MCF 10A (cell line): ENCODE results near the gene DNAH9. TPM values are rescaled to one million over a fixed set of nuclear protein-coding genes. Genes with fewer than 3 reads are reported as not detected.

Experiments used
- Bru-seq: library from RNA; stranded (reverse); fragments of 400-500 nt; gene quantifications from one replicate; lab custom pipeline; 2021; lab: Mats Ljungman, UMichigan
- BruChase-seq, 2 experiments: library from RNA; stranded (reverse); fragments of 400-500 nt; gene quantifications; one replicate each; lab custom pipeline; 2021; lab: Mats Ljungman, UMichigan
- BruUV-seq: library from RNA; stranded (reverse); fragments of 400-500 nt; replicated peaks from 2 replicates; lab custom pipeline; 2021; lab: Mats Ljungman, UMichigan
- CTCF ChIA-PET: fragments of 300-600 bp; sonication (Branson Sonifier 250); formaldehyde crosslinking; extraction: SDS; loops from one replicate; lab custom pipeline; 2021; ENCODE audit warnings: antibody characterized with exemption, inconsistent platforms; lab: Yijun Ruan, JAX
- POLR2A ChIA-PET: fragments of 300-600, 350-650 bp; sonication (Branson Sonifier 250); formaldehyde crosslinking; extraction: SDS; loops from one replicate; lab custom pipeline; 2020; ENCODE audit warnings: antibody characterized with exemption, inconsistent platforms; lab: Yijun Ruan, JAX
- DNase-seq: peaks from one replicate; pipeline ENCODE4 v3.0.0-alpha.2; 2018; ENCODE audit not compliant: unreplicated experiment
- H3K27ac Mint-ChIP-seq: one replicate; pipeline ENCODE4 v1.8.0; 2022; ENCODE audit warnings: mild to moderate bottlenecking, low read depth, mixed read lengths; ENCODE audit not compliant: unreplicated experiment
- H3K27me3 Mint-ChIP-seq: one replicate; pipeline ENCODE4 v1.8.0; 2022; ENCODE audit warnings: mixed read lengths; ENCODE audit not compliant: insufficient read depth, unreplicated experiment
- H3K36me3 Mint-ChIP-seq: one replicate; pipeline ENCODE4 v1.8.0; 2022; ENCODE audit warnings: mild to moderate bottlenecking, moderate library complexity, mixed read lengths; ENCODE audit not compliant: insufficient read depth, unreplicated experiment
- H3K4me1 Mint-ChIP-seq: one replicate; pipeline ENCODE4 v1.8.0; 2022; ENCODE audit warnings: mixed read lengths; ENCODE audit not compliant: insufficient read depth, unreplicated experiment
- H3K4me3 Mint-ChIP-seq: one replicate; pipeline ENCODE4 v1.8.0; 2022; ENCODE audit warnings: mild to moderate bottlenecking, moderate library complexity, mixed read lengths; ENCODE audit not compliant: unreplicated experiment
- H3K9me3 Mint-ChIP-seq: one replicate; pipeline ENCODE4 v1.8.0; 2022; ENCODE audit warnings: mixed read lengths; ENCODE audit not compliant: unreplicated experiment
- CTCF ChIP-seq: fragments of 200-600 bp; IDR thresholded peaks from one replicate; pipeline ENCODE4 v1.8.0; 2022; ENCODE audit warnings: antibody characterized with exemption, mild to moderate bottlenecking; ENCODE audit not compliant: unreplicated experiment
- intact Hi-C: fragments of 100-400 bp; cut with micrococcal nuclease; formaldehyde crosslinking; loops from 2 replicates; pipeline ENCODE4 v1.14.1; 2022
- long read RNA-seq: library from polyadenylated mRNA; stranded (forward); transcript quantifications from one replicate; pipeline ENCODE4 v2.0.0, GENCODE V29; 2022
- total RNA-seq: library from RNA; stranded (reverse); gene quantifications from 2 replicates; pipeline ENCODE4 v1.2.3, GENCODE V29; 2022

DNAH9 gene
- 0.44 TPM in 1 of 2 replicates, not detected in the other for total RNA-seq
- percentile 13 among the genes with signal in this experiment for Bru-seq, nascent RNA
- BruChase-seq, experiment 1, labeled RNA remaining after a 6-hour chase = percentile 6 among the genes with signal in this experiment
- BruChase-seq, experiment 2, labeled RNA remaining after a 2-hour chase = percentile 8 among the genes with signal in this experiment
- long read RNA-seq, partial matches to known transcripts = 0 of 2 reads
- long read RNA-seq, other reads (novel, unspliced or antisense) = 2 of 2 reads

- DNase-seq = no peak
- intact Hi-C loops = no loop called here
- no peaks in the 10 kb centered on the region for H3K9me3 Mint-ChIP-seq
- ChIA-PET POLR2A (no interaction called here), CTCF (no interaction called here)
- H3K4me1 Mint-ChIP-seq = no peaks in the 10 kb centered on the region
- H3K27ac Mint-ChIP-seq = no peak within 1 kb of the TSS
- H3K36me3 Mint-ChIP-seq = no peaks in the 10 kb centered on the region
- TF ChIP-seq CTCF = no peak
- BruUV-seq = no TSS peak
- peaks cover 8% of the 10 kb centered on the region for H3K27me3 Mint-ChIP-seq
- H3K4me3 Mint-ChIP-seq = no peak within 1 kb of the TSS
Measured at GRCh38 chr17:11598274-11599221, at the start of gene DNAH9. Gene DNAH9, plus strand, starts transcription at chr17:11598470. Its CDS starts 29 bp downstream, at chr17:11598499.

- CTCF ChIA-PET = interaction anchor here (0.5 kb wide), 1 partner anchor 933 kb away, joined by 3 read pairs; no protein-coding TSS in a partner anchor
- Mint-ChIP-seq H3K27me3 (no peaks in the 10 kb centered on the region), H3K27ac (no peak overlapping the region), H3K9me3 (no peaks in the 10 kb centered on the region), H3K36me3 (no peaks in the 10 kb centered on the region), H3K4me1 (peaks cover 23% of the 10 kb centered on the region), H3K4me3 (no peak overlapping the region)
- DNase-seq = no peak
- BruUV-seq = no TSS peak
- intact Hi-C loops = no loop called here
- no peak for TF ChIP-seq CTCF
- POLR2A ChIA-PET = no interaction called here
Measured at GRCh38 chr17:11550431-11550830, 47.8 kb upstream of the DNAH9 start.

- H3K4me3 Mint-ChIP-seq = no peak overlapping the region
- H3K27me3 Mint-ChIP-seq = no peaks in the 10 kb centered on the region
- ChIA-PET CTCF (no interaction called here), POLR2A (no interaction called here)
- intact Hi-C loops = no loop called here
- DNase-seq = no peak
- no peak for TF ChIP-seq CTCF
- H3K9me3 Mint-ChIP-seq = no peaks in the 10 kb centered on the region
- peaks cover 23% of the 10 kb centered on the region for H3K4me1 Mint-ChIP-seq
- no peak overlapping the region for H3K27ac Mint-ChIP-seq
- H3K36me3 Mint-ChIP-seq = no peaks in the 10 kb centered on the region
- no TSS peak for BruUV-seq
Measured at GRCh38 chr17:11551442-11551841, 46.8 kb upstream of the DNAH9 start.

- Mint-ChIP-seq H3K4me3 (no peak overlapping the region), H3K36me3 (no peaks in the 10 kb centered on the region), H3K27me3 (no peaks in the 10 kb centered on the region), H3K27ac (no peak overlapping the region), H3K9me3 (no peaks in the 10 kb centered on the region), H3K4me1 (peaks cover 27% of the 10 kb centered on the region)
- no peak for TF ChIP-seq CTCF
- no TSS peak for BruUV-seq
- ChIA-PET POLR2A (interaction anchor here (0.6 kb wide), 1 partner anchor 984 kb away, joined by 3 read pairs; no protein-coding TSS in a partner anchor), CTCF (interaction anchor here (0.5 kb wide), 1 partner anchor 592 kb away, joined by 3 read pairs; no protein-coding TSS in a partner anchor)
- no peak for DNase-seq
- intact Hi-C loops = no loop called here
Measured at GRCh38 chr17:11553135-11553534, 45.1 kb upstream of the DNAH9 start.
